K562 (cell line): Measurements from ENCODE around the gene LRRC10B. TPM values are rescaled to one million over a fixed set of nuclear protein-coding genes. Genes with fewer than 3 reads are reported as not detected.

Source experiments
- ATF1 ChIP-seq, 2 experiments: fragments of 450-650 bp in 1 of 2; IDR thresholded peaks; 2 replicates each; pipeline ENCODE4 v1.6.1; 2016; ENCODE audit warnings: missing compliant biosample characterization in 1 of 2, missing genetic modification characterization in 1 of 2
- CREB1 ChIP-seq, 2 experiments: sonication (generic) in 1 of 2; formaldehyde crosslinking in 1 of 2; IDR thresholded peaks; 2 replicates each; pipeline versions ENCODE4 v1.6.1 to v1.8.0; 2012 to 2022; ENCODE audit warnings: inconsistent platforms in 1 of 2, mild to moderate bottlenecking in 1 of 2, missing genetic modification reagents in 1 of 2, moderate library complexity in 1 of 2
- CTBP1 ChIP-seq: fragments of 450-650 bp; IDR thresholded peaks from 2 replicates; pipeline ENCODE4 v1.6.1; 2016; ENCODE audit warnings: borderline replicate concordance
- DACH1 ChIP-seq: fragments of 450-650 bp; IDR thresholded peaks from 2 replicates; pipeline ENCODE4 v1.6.1; 2018; ENCODE audit not compliant: partially characterized antibody
- E2F5 ChIP-seq: sonication (generic); formaldehyde crosslinking; IDR thresholded peaks from 2 replicates; pipeline ENCODE4 v1.8.0; 2022; ENCODE audit warnings: mild to moderate bottlenecking, missing genetic modification reagents
- HCFC1 ChIP-seq: IDR thresholded peaks from 2 replicates; pipeline ENCODE4 v1.6.1; 2012; ENCODE audit warnings: low read depth, low read length, improper control_type of control experiment
- HDAC3 ChIP-seq: fragments of 450-650 bp; IDR thresholded peaks from 2 replicates; pipeline ENCODE4 v1.6.1; 2018; ENCODE audit warnings: borderline replicate concordance, mild to moderate bottlenecking, moderate library complexity; ENCODE audit not compliant: partially characterized antibody
- HMGN3 ChIP-seq: IDR thresholded peaks from 2 replicates; pipeline ENCODE4 v1.6.1; 2011; ENCODE audit warnings: borderline replicate concordance, low read depth, mild to moderate bottlenecking, mixed read lengths, low read length; ENCODE audit not compliant: insufficient read length; ENCODE audit errors: extremely low read depth
- HNRNPL ChIP-seq: fragments of 200-400 bp; formaldehyde crosslinking; IDR thresholded peaks from 2 replicates; pipeline ENCODE4 v1.6.1; 2017; ENCODE audit warnings: low read depth, mild to moderate bottlenecking, low read length
- HNRNPLL ChIP-seq: fragments of 200-400 bp; formaldehyde crosslinking; IDR thresholded peaks from 2 replicates; pipeline ENCODE4 v1.6.1; 2017; ENCODE audit warnings: low read length, low read depth, mild to moderate bottlenecking; ENCODE audit not compliant: poor library complexity, severe bottlenecking
- JUND ChIP-seq, 2 experiments: IDR thresholded peaks; 2 replicates in 1 of 2; 3 replicates in 1 of 2; pipeline ENCODE4 v1.6.1; 2011; ENCODE audit warnings: borderline replicate concordance in 2 of 2, low read depth in 2 of 2, low read length in 2 of 2, improper control_type of control experiment in 1 of 2, missing biosample characterization in 1 of 2, missing genetic modification characterization in 1 of 2, missing genetic modification reagents in 1 of 2
- MAX ChIP-seq: sonication (generic); formaldehyde crosslinking; IDR thresholded peaks from 2 replicates; pipeline ENCODE4 v1.9.0; 2022; ENCODE audit warnings: mild to moderate bottlenecking, missing genetic modification reagents
- MEIS2 ChIP-seq: fragments of 450-650 bp; IDR thresholded peaks from 2 replicates; pipeline ENCODE4 v1.6.1; 2014; ENCODE audit warnings: mild to moderate bottlenecking; ENCODE audit not compliant: partially characterized antibody
- POLR2AphosphoS5 ChIP-seq: IDR thresholded peaks from 2 replicates; pipeline ENCODE4 v1.6.1; 2011; ENCODE audit warnings: mild to moderate bottlenecking, low read depth, low read length, moderate library complexity; ENCODE audit not compliant: control insufficient read depth, insufficient read depth
- POLR3G ChIP-seq: IDR thresholded peaks from 2 replicates; pipeline ENCODE4 v1.6.1; 2011; ENCODE audit not compliant: insufficient read length, insufficient replicate concordance; ENCODE audit errors: extremely low read depth
- RBFOX2 ChIP-seq: fragments of 200-400 bp; formaldehyde crosslinking; IDR thresholded peaks from 2 replicates; pipeline ENCODE4 v1.6.1; 2017; ENCODE audit warnings: low read depth, mild to moderate bottlenecking, low read length, moderate library complexity
- SMAD4 ChIP-seq: fragments of 250-450 bp; sonication (Bioruptor Pico); conservative IDR thresholded peaks from 2 replicates; pipeline ENCODE4 v1.8.0; 2021; ENCODE audit warnings: inconsistent platforms, mild to moderate bottlenecking, moderate library complexity
- ZNF277 ChIP-seq: fragments of 250-450 bp; sonication (Bioruptor Pico); IDR thresholded peaks from 2 replicates; pipeline ENCODE4 v1.8.0; 2022; ENCODE audit warnings: inconsistent platforms, mild to moderate bottlenecking, moderate library complexity, borderline replicate concordance
- ZNF431 ChIP-seq: sonication (generic); formaldehyde crosslinking; IDR thresholded peaks from 2 replicates; pipeline ENCODE4 v1.8.0; 2022; ENCODE audit warnings: mild to moderate bottlenecking, missing genetic modification reagents
- ZNF830 ChIP-seq: fragments of 250-450 bp; sonication (Bioruptor Pico); IDR thresholded peaks from 2 replicates; pipeline ENCODE4 v1.5.0; 2021; ENCODE audit warnings: mild to moderate bottlenecking
- polyA plus RNA-seq, 8 experiments: library from polyadenylated mRNA; depleted of rRNA in 4 of 8; stranded (reverse) in 5 of 8; unstranded in 3 of 8; fragments of >200 nt; fragmentation: Nextera tagmentation in 2 of 8; fragmentation: Illumina TruSeq in 1 of 8; extraction: Ambion mirVana in 2 of 8; extraction: Trizol in 1 of 8; gene quantifications; 2 replicates each; pipeline versions ENCODE4 v1.2.1 to v1.2.3, GENCODE V29; 2011 to 2014; ENCODE audit warnings: inconsistent platforms in 1 of 8, missing spikeins in 1 of 8
- total RNA-seq, 7 experiments: library from RNA; depleted of rRNA in 6 of 7; stranded (reverse); fragments of >200 nt in 6 of 7; fragmentation: Illumina TruSeq in 2 of 7; extraction: Trizol in 2 of 7; gene quantifications; 2 replicates each; pipeline versions ENCODE4 v1.2.1 to v1.2.3, GENCODE V29; 2011 to 2021; ENCODE audit warnings: low replicate concordance in 1 of 7

LRRC10B gene
- total and polyA plus RNA-seq, 9 of the 15 experiments (the other 6 are each of a cell fraction or from before 2014, with no cell fraction given): 0.11 TPM; not detected in 8

- TF ChIP-seq E2F5 (CRISPR knock-in tag) (peak; percentile 88), HNRNPLL (peak; percentile 80), ATF1 (CRISPR knock-in tag; IDR thresholded peaks at IDR 0.05) (no peak), ATF1 (tag; IDR thresholded peaks at IDR 0.05) (0 out of 2 replicates have a peak, but pooled peaks have one; percentile 42), HCFC1 (0 out of 2 replicates have a peak, but pooled peaks have one; percentile 31), ZNF277 (CRISPR knock-in tag) (no peak), CTBP1 (peak; percentile 97), DACH1 (no peak), SMAD4 (CRISPR knock-in tag) (no peak), CREB1 (IDR thresholded peaks at IDR 0.05) (peak; percentile 20; the same call in 1 of the 2 replicates), CREB1 (CRISPR knock-in tag; IDR thresholded peaks at IDR 0.05) (no peak), JUND (IDR thresholded peaks at IDR 0.05; ENCODE audit: borderline replicate concordance, low read depth, low read length) (0 out of 2 replicates have a peak, but pooled peaks have one; percentile 20), JUND (tag; IDR thresholded peaks at IDR 0.05; ENCODE audit: borderline replicate concordance, low read depth, low read length) (no peak; the same call in 2 of the 3 replicates), POLR2AphosphoS5 (no peak), HNRNPL (peak; percentile 83; the same call in 1 of the 2 replicates), ZNF431 (no peak), MEIS2 (peak; percentile 74), RBFOX2 (peak; percentile 48), POLR3G (no peak), HMGN3 (peak; percentile 13), MAX (peak; percentile 86), ZNF830 (CRISPR knock-in tag) (0 out of 2 replicates have a peak, but pooled peaks have one; percentile 66), HDAC3 (no peak)
- TF ChIP-seq, all 486 proteins: peak for 53
Measured at GRCh38 chr11:61509043-61510029, 787 bp downstream of the LRRC10B start (continued).
